MM.1S (cell line): ENCODE data around the gene TMEM239.

Source experiments
- EZH2 ChIP-seq: fragments of 300-600 bp; sonication (generic); optimal IDR thresholded peaks from 2 replicates; pipeline ENCODE3; 2017; ENCODE audit warnings: low read depth, mild to moderate bottlenecking, antibody characterized with exemption, low read length, mixed read lengths
- EZH2phosphoT487 ChIP-seq: fragments of 300-600 bp; sonication (generic); IDR thresholded peaks from 2 replicates; pipeline ENCODE4 v1.6.1; 2018; ENCODE audit warnings: antibody characterized with exemption, low read length
- TF ChIP-seq, protein P1 (sequence below): fragments of 300-600 bp; sonication (generic); IDR thresholded peaks from 2 replicates; pipeline ENCODE4 v1.5.1; 2016; ENCODE audit warnings: antibody characterized with exemption, low read length, mixed read lengths

DNA sequence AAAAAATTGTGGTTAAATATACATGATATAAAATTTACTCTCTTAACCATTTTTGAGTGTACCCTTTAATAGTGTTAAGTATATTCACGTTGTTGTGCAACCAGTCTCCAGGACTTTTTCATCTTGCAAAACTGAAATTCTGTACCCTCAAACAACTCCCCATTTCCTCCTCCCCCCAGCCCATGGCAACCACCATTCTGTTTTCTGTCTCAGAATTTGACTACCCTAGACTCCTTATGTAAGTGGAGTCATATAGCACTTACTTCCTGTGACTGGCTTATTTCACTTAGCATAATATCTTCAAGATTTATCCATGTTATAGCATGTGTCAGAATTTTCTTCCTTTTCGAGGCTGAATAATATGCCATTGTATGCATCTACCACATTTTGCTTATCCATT lies 29.4 kb downstream of the TMEM239 start:
- no peak for TF ChIP-seq EZH2
- TF ChIP-seq, protein P1, sequence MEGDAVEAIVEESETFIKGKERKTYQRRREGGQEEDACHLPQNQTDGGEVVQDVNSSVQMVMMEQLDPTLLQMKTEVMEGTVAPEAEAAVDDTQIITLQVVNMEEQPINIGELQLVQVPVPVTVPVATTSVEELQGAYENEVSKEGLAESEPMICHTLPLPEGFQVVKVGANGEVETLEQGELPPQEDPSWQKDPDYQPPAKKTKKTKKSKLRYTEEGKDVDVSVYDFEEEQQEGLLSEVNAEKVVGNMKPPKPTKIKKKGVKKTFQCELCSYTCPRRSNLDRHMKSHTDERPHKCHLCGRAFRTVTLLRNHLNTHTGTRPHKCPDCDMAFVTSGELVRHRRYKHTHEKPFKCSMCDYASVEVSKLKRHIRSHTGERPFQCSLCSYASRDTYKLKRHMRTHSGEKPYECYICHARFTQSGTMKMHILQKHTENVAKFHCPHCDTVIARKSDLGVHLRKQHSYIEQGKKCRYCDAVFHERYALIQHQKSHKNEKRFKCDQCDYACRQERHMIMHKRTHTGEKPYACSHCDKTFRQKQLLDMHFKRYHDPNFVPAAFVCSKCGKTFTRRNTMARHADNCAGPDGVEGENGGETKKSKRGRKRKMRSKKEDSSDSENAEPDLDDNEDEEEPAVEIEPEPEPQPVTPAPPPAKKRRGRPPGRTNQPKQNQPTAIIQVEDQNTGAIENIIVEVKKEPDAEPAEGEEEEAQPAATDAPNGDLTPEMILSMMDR = no peak
- TF ChIP-seq EZH2phosphoT487 = no peak
